HT1080 (cell line): ENCODE results near the gene DTNBP1. TPM values are rescaled to one million over a fixed set of nuclear protein-coding genes. Genes with fewer than 3 reads are reported as not detected.
"Not testable (repeated sequence)": the region's sequence is repeated elsewhere in the genome, so short reads cannot be mapped to it uniquely, and the experiment has no call there.

Source experiments
- DNase-seq: peaks from one replicate; pipeline ENCODE4 v3.0.0-alpha.2; 2015; ENCODE audit warnings: low read depth
- total RNA-seq: library from RNA; depleted of rRNA; stranded (reverse); fragments of >200 nt; shearing (Covaris generic); gene quantifications from 2 replicates; pipeline ENCODE4 v1.2.3, GENCODE V29; 2014

The DTNBP1 gene
- total RNA-seq, 1 experiment from 2014 or later = 11.9 TPM

- DNase-seq = no peak
These were observed 99.9 kb downstream of the DTNBP1 start for GRCh38 chr6:15562977-15563376.

- DNase-seq = no peak
These were observed 101.2 kb downstream of the DTNBP1 start for GRCh38 chr6:15561447-15562199.

- no peak for DNase-seq
These were observed 102.1 kb downstream of the DTNBP1 start for GRCh38 chr6:15560713-15561112.

GRCh38 chr6:15557174-15557573 is 105.7 kb downstream of the DTNBP1 start:
- DNase-seq = no peak

GRCh38 chr6:15556711-15557110 is 106.1 kb downstream of the DTNBP1 start:
- no peak for DNase-seq

- DNase-seq = peak; percentile 34
These were observed 107.5 kb downstream of the DTNBP1 start for GRCh38 chr6:15555101-15556038.

- no peak for DNase-seq
These were observed 108.1 kb downstream of the DTNBP1 start for GRCh38 chr6:15554728-15555100.

- DNase-seq = no peak
These were observed 109.0 kb downstream of the DTNBP1 start for GRCh38 chr6:15553736-15554294.

- no peak for DNase-seq
These were observed 109.8 kb downstream of the DTNBP1 start for GRCh38 chr6:15553031-15553430.

- no peak for DNase-seq
These were observed 111.0 kb downstream of the DTNBP1 start for GRCh38 chr6:15551798-15552197.

- no peak for DNase-seq
These were observed 111.6 kb downstream of the DTNBP1 start for GRCh38 chr6:15551262-15551661.

GRCh38 chr6:15550546-15551123 is 112.2 kb downstream of the DTNBP1 start:
- no peak for DNase-seq

GRCh38 chr6:15549371-15549770 is 113.5 kb downstream of the DTNBP1 start:
- DNase-seq = no peak

- no peak for DNase-seq
These were observed 115.4 kb downstream of the DTNBP1 start for GRCh38 chr6:15547400-15547799.

- no peak for DNase-seq
These were observed 116.2 kb downstream of the DTNBP1 start for GRCh38 chr6:15546591-15546990.

- no peak for DNase-seq
These were observed 118.4 kb downstream of the DTNBP1 start for GRCh38 chr6:15544321-15544900.

GRCh38 chr6:15543332-15543917 is 119.4 kb downstream of the DTNBP1 start:
- DNase-seq = not testable (repeated sequence)

GRCh38 chr6:15539722-15540270 is 123.0 kb downstream of the DTNBP1 start:
- no peak for DNase-seq

- no peak for DNase-seq
These were observed 123.9 kb downstream of the DTNBP1 start for GRCh38 chr6:15538766-15539495.

GRCh38 chr6:15538106-15538505 is 124.7 kb downstream of the DTNBP1 start:
- DNase-seq = no peak
